ENCODE measurements around the gene COLEC12.

The COLEC12 gene

DNA sequence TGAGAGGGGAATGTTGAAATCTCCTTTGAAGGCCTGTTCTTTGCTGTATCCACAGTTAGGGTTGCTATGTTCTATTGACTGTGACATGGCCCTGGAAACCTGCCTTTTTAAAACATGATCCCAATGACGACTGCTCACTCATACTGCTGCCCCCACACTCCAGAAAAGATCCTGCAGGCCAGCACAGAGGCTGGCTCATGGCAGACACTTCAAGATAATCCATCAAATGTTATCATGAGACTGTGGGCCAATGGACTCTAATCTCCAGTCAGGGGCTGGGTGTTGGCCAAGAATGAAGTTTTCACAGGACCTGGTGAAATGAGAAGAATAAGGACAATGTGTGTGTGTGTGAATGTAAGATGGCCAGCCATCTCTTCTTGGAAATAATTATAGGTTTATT is 173.7 kb downstream of the COLEC12 start:
- no peak overlapping the region for H3K4me3 ChIP-seq (ENCODE audit: low read length)
- TF ChIP-seq, protein P1, sequence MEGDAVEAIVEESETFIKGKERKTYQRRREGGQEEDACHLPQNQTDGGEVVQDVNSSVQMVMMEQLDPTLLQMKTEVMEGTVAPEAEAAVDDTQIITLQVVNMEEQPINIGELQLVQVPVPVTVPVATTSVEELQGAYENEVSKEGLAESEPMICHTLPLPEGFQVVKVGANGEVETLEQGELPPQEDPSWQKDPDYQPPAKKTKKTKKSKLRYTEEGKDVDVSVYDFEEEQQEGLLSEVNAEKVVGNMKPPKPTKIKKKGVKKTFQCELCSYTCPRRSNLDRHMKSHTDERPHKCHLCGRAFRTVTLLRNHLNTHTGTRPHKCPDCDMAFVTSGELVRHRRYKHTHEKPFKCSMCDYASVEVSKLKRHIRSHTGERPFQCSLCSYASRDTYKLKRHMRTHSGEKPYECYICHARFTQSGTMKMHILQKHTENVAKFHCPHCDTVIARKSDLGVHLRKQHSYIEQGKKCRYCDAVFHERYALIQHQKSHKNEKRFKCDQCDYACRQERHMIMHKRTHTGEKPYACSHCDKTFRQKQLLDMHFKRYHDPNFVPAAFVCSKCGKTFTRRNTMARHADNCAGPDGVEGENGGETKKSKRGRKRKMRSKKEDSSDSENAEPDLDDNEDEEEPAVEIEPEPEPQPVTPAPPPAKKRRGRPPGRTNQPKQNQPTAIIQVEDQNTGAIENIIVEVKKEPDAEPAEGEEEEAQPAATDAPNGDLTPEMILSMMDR (conservative IDR thresholded peaks at IDR 0.05; ENCODE audit: low read depth, low read length): no peak
- peak; percentile 49 for DNase-seq (ENCODE audit: low read depth)

DNA sequence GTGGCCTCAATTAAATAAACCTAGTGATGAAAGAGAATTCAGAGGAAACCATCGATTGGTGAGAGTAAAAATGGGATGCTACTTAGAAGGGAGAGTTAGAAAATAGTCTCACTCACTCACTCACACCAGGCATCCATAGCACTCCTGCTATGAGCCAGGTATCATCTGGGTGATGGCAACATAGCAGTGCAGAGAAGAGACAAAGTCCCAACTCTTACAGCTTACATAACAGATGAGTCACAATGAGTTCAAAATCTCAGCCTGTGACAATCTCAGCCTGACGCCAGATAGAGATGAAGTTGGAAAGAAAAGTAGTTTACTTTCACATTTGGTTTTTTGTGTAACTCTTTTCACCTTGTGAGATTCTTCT is 177.3 kb downstream of the COLEC12 start:
- TF ChIP-seq, protein P1 (conservative IDR thresholded peaks at IDR 0.05; ENCODE audit: low read depth, low read length): no peak
- no peak overlapping the region for H3K4me3 ChIP-seq (ENCODE audit: low read length)
- DNase-seq (ENCODE audit: low read depth): no peak

DNA sequence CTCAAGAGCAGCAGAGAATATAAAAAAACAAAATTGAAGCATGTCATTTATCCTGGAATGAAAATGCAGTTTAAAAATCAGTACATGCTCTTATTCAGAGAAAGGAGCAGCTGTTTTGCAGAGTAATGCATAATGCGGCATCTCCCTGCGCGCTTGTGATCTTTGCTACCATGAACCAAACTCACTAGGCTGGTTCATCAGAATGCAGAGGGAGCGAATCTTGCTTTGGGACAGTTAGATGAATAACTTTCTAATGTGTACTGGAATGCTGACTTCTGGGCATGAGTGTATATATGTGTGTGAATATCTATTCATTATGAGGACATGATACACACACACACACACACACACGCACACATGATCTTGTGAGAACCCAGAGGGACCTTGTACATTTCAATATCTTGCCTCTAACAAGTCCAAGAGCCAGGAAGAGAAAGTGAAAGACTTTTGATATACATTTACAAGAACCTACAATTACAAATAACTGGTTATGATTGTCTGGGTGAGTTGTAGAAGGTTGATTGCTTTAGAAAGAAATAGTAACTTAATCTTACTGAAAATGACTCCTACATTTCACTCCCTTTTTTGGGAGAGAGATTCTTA is 178.5 kb downstream of the COLEC12 start:
- DNase-seq (ENCODE audit: low read depth): no peak
- no peak overlapping the region for H3K4me3 ChIP-seq (ENCODE audit: low read length)
- TF ChIP-seq, protein P1 (conservative IDR thresholded peaks at IDR 0.05; ENCODE audit: low read depth, low read length): no peak

DNA sequence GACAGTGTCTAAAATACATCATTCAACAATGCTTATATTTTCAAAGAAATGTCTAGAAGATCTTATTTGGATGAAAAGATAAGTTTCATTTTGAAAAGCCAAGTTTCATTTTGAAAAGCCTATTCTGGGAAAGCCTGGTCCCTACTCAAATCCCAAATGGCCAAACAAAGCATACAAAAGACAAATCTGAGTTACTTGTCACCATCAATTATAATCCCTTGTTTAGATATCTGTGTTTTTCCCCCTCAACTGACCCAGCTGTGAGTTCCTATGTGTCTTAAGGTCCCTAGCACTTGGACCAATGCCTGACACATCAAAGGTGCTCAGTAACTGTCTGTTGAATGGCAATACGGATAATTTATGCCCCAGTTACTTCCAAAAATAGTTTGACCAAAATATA is 180.3 kb downstream of the COLEC12 start:
- TF ChIP-seq, protein P1 (conservative IDR thresholded peaks at IDR 0.05; ENCODE audit: low read depth, low read length): no peak
- no peak for DNase-seq (ENCODE audit: low read depth)
- no peak overlapping the region for H3K4me3 ChIP-seq (ENCODE audit: low read length)

DNA sequence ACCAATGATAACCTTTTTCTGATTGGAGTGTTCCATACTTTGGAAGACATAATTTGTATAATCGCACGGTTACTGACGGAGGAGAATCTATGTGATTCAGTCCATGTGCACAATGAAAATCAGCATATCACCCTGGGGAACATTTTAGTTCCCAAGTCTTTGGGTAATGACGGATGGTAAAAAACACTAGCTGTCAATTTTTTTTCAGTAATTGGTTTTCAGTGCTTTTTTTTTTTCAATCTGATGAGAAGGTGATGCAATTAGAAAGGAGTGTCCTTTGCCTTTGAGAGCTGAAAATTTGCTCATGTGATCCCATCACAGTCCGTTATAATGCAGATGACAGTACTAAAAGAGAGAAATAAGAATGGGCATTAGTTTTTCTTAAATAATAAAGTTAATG is 180.8 kb downstream of the COLEC12 start:
- TF ChIP-seq, protein P1 (conservative IDR thresholded peaks at IDR 0.05; ENCODE audit: low read depth, low read length): no peak
- DNase-seq (ENCODE audit: low read depth): no peak
- no peak overlapping the region for H3K4me3 ChIP-seq (ENCODE audit: low read length)

DNA sequence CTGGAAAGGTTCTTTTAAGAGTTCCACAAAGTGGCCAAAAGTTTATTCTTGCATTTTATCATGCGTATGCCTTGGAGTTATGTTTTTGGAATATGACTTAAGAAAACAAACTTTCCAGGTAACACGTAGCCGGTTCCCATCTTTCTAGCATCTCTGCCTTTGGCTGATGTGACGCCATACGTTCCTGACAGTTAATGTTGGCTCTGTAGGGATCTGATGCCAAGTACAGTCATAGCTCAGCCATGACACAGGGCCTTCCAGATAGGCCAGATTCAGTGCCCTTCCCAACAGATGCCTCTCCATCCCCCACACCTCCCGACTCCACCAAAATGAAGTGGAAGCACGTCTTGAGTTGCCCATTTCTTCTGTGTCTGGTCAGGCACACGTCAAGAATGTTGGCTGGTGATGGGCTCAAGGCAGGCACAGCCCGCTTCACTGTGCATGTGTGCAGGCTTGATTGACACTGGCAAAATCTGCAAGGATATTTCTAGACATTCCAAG is 181.7 kb downstream of the COLEC12 start:
- no peak overlapping the region for H3K4me3 ChIP-seq (ENCODE audit: low read length)
- DNase-seq (ENCODE audit: low read depth): no peak
- TF ChIP-seq, protein P1 (conservative IDR thresholded peaks at IDR 0.05; ENCODE audit: low read depth, low read length): no peak

DNA sequence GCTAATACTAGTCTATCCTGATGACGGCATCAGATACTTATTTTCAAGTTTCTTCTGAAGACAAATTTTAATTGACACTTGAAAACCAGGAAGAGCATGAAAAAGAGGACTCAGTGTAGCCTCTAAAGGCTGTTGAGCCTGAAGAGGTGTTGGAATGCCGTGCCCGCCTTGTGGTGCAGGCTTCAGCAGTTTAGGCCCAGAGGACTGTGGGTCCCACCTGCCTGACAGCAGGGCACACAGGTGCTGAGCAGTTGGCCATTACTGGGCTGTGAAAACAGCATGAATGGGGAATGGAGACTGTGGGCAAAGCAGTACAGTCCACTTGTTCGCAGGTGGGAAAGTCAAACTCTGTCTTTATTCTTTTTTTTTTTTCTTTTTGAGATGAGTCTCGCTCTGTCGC is 182.9 kb downstream of the COLEC12 start:
- no peak for DNase-seq (ENCODE audit: low read depth)
- H3K4me3 ChIP-seq (ENCODE audit: low read length): no peak overlapping the region
- TF ChIP-seq, protein P1 (conservative IDR thresholded peaks at IDR 0.05; ENCODE audit: low read depth, low read length): no peak

All from retinal pigment epithelial cell (primary cell).